Transverse colon (tissue), 3 donors: ENCODE data around the gene ZDHHC13.

ENCODE experiments used
- EP300 ChIP-seq: sonication (generic); formaldehyde crosslinking; IDR thresholded peaks from one replicate; pipeline ENCODE4 v1.6.1; 2017; ENCODE audit warnings: antibody characterized with exemption, low read depth
- POLR2A ChIP-seq: fragments of 450-650 bp; IDR thresholded peaks from one replicate; pipeline ENCODE4 v1.6.1; 2016; ENCODE audit warnings: antibody characterized with exemption, mild to moderate bottlenecking, moderate library complexity
- TF ChIP-seq, protein P1 (sequence below), 5 experiments: fragments of 200-600 bp in 3 of 5; fragments of 450-650 bp in 2 of 5; sonication (generic) in 3 of 5; IDR thresholded peaks; 1 replicate in 2 of 5; 2 replicates in 3 of 5; pipeline ENCODE4 v1.5.1; 2016 to 2017; ENCODE audit warnings: antibody characterized with exemption in 5 of 5, inconsistent platforms in 3 of 5, mild to moderate bottlenecking in 2 of 5, moderate library complexity in 1 of 5

DNA sequence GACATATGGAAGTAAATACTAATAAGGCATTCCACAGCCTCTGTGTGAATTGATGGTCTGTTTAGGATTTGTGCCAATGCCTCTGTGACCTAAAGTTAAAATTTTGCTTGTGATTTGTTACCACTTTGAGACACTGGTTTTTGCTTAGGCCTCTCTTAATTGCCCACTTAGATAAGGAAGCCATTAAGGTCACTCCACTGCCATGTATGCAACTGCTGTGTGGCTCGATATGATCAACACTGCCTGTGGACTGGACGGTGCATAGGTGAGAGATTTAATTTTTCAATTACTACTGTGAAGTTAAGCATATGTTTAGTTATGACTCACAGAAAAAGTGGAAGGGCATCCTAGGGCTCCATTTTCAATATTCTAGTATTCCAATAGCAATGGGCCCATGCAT lies 47.9 kb downstream of the ZDHHC13 start:
- TF ChIP-seq, protein P1, sequence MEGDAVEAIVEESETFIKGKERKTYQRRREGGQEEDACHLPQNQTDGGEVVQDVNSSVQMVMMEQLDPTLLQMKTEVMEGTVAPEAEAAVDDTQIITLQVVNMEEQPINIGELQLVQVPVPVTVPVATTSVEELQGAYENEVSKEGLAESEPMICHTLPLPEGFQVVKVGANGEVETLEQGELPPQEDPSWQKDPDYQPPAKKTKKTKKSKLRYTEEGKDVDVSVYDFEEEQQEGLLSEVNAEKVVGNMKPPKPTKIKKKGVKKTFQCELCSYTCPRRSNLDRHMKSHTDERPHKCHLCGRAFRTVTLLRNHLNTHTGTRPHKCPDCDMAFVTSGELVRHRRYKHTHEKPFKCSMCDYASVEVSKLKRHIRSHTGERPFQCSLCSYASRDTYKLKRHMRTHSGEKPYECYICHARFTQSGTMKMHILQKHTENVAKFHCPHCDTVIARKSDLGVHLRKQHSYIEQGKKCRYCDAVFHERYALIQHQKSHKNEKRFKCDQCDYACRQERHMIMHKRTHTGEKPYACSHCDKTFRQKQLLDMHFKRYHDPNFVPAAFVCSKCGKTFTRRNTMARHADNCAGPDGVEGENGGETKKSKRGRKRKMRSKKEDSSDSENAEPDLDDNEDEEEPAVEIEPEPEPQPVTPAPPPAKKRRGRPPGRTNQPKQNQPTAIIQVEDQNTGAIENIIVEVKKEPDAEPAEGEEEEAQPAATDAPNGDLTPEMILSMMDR (IDR thresholded peaks at IDR 0.05): no peak
- TF ChIP-seq POLR2A (no peak), EP300 (no peak)
